HG02970 (cell line): ENCODE measurements around the gene EML1.

Source experiments
- ATAC-seq: cut with Tn5 transposase; IDR thresholded peaks from one replicate; pipeline ENCODE4 v1.9.1; 2021; ENCODE audit warnings: mild to moderate bottlenecking, moderate library complexity, moderate number of reproducible peaks; ENCODE audit not compliant: unreplicated experiment, low FRiP score

Gene EML1

GRCh38 chr14:99820702-99821331 is 27.6 kb downstream of the EML1 start:
- ATAC-seq = no peak

GRCh38 chr14:99821519-99822508 is 28.6 kb downstream of the EML1 start:
- no peak for ATAC-seq

GRCh38 chr14:99822800-99823455 is 29.7 kb downstream of the EML1 start:
- no peak for ATAC-seq

- no peak for ATAC-seq
These were observed 31.6 kb downstream of the EML1 start for GRCh38 chr14:99824776-99825175.

GRCh38 chr14:99829450-99829849 is 36.2 kb downstream of the EML1 start:
- ATAC-seq = no peak

- ATAC-seq = no peak
These were observed 38.1 kb downstream of the EML1 start for GRCh38 chr14:99831303-99831702.

GRCh38 chr14:99831903-99832685 is 38.9 kb downstream of the EML1 start:
- no peak for ATAC-seq

GRCh38 chr14:99837822-99838221 is 44.6 kb downstream of the EML1 start:
- ATAC-seq = no peak

GRCh38 chr14:99838639-99839134 is 45.5 kb downstream of the EML1 start:
- ATAC-seq = no peak

GRCh38 chr14:99839696-99840095 is 46.5 kb downstream of the EML1 start:
- no peak for ATAC-seq

- no peak for ATAC-seq
These were observed 47.1 kb downstream of the EML1 start for GRCh38 chr14:99840265-99840664.

GRCh38 chr14:99840774-99841305 is 47.6 kb downstream of the EML1 start:
- ATAC-seq = no peak

GRCh38 chr14:99841436-99842071 is 48.3 kb downstream of the EML1 start:
- no peak for ATAC-seq

GRCh38 chr14:99842141-99842540 is 48.9 kb downstream of the EML1 start:
- no peak for ATAC-seq

- no peak for ATAC-seq
These were observed 53.6 kb downstream of the EML1 start for GRCh38 chr14:99846808-99847207.

- ATAC-seq = no peak
These were observed 57.5 kb downstream of the EML1 start for GRCh38 chr14:99850709-99851108.

- ATAC-seq = no peak
These were observed 59.4 kb downstream of the EML1 start for GRCh38 chr14:99852578-99852977.

- no peak for ATAC-seq
These were observed 60.0 kb downstream of the EML1 start for GRCh38 chr14:99853206-99853605.

GRCh38 chr14:99854831-99855230 is 61.6 kb downstream of the EML1 start:
- no peak for ATAC-seq
